Vagina (tissue), 2 donors: Measurements from ENCODE around the gene DNAH2.

Experiments
- CTCF ChIP-seq, 3 experiments: fragments of 450-650 bp in 2 of 3; fragments of 200-600 bp in 1 of 3; sonication (generic) in 1 of 3; IDR thresholded peaks; one replicate each; pipeline ENCODE4 v1.5.1; 2017 to 2019; ENCODE audit warnings: antibody characterized with exemption in 3 of 3, mild to moderate bottlenecking in 2 of 3, moderate library complexity in 2 of 3
- POLR2A ChIP-seq, 2 donors: fragments of 450-650 bp; IDR thresholded peaks; one replicate each; pipeline ENCODE4 v1.6.1; 2017; ENCODE audit warnings: antibody characterized with exemption in 2 of 2, mild to moderate bottlenecking in 2 of 2, moderate library complexity in 2 of 2
- POLR2AphosphoS5 ChIP-seq, 2 donors: sonication (generic); formaldehyde crosslinking; IDR thresholded peaks; one replicate each; pipeline ENCODE4 v1.9.0; 2017; ENCODE audit warnings: antibody characterized with exemption in 2 of 2, mild to moderate bottlenecking in 2 of 2, low read depth in 1 of 2; ENCODE audit not compliant: insufficient read depth in 1 of 2

GRCh38 chr17:7674934-7675333 lies 42.6 kb upstream of the DNAH2 start:
- no peak for TF ChIP-seq POLR2A (IDR thresholded peaks at IDR 0.05)
- no peak for TF ChIP-seq CTCF (IDR thresholded peaks at IDR 0.05)
- TF ChIP-seq POLR2AphosphoS5 (IDR thresholded peaks at IDR 0.05; ENCODE audit: insufficient read depth in 1 of 2, low read depth in 1 of 2), result no peak
